K562 (cell line): ENCODE data around the gene AGO1.

Experiments used
- BCOR ChIP-seq: fragments of 450-650 bp; IDR thresholded peaks from 2 replicates; pipeline ENCODE4 v1.6.1; 2016
- CC2D1A ChIP-seq: fragments of 450-650 bp; IDR thresholded peaks from 2 replicates; pipeline ENCODE4 v1.6.1; 2017; ENCODE audit warnings: mild to moderate bottlenecking
- CEBPB ChIP-seq: fragments of 450-650 bp; IDR thresholded peaks from 2 replicates; pipeline ENCODE4 v1.6.1; 2016; ENCODE audit warnings: missing genetic modification characterization, missing compliant biosample characterization
- CEBPG ChIP-seq, 3 experiments: fragments of 200-800 bp in 1 of 3; sonication (Bioruptor generic) in 1 of 3; sonication (generic) in 1 of 3; formaldehyde crosslinking in 1 of 3; IDR thresholded peaks in 2 of 3; conservative IDR thresholded peaks in 1 of 3; 2 replicates each; pipeline versions ENCODE4 v1.6.1 to v1.8.0; 2016 to 2022; ENCODE audit warnings: missing compliant biosample characterization in 2 of 3, missing genetic modification characterization in 2 of 3, mild to moderate bottlenecking in 1 of 3, missing genetic modification reagents in 1 of 3
- FOSL1 ChIP-seq: fragments of 200-800 bp; sonication (Bioruptor generic); conservative IDR thresholded peaks from 2 replicates; pipeline ENCODE4 v1.6.1; 2016; ENCODE audit warnings: missing genetic modification characterization, missing compliant biosample characterization
- HCFC1 ChIP-seq: IDR thresholded peaks from 2 replicates; pipeline ENCODE4 v1.6.1; 2012; ENCODE audit warnings: low read depth, low read length, improper control_type of control experiment
- KAT2B ChIP-seq: IDR thresholded peaks from one replicate; pipeline ENCODE4 v1.6.1; 2012; ENCODE audit warnings: low read depth, mild to moderate bottlenecking, control low read depth, inconsistent platforms, low read length, moderate library complexity
- MAFG ChIP-seq: fragments of 450-650 bp; conservative IDR thresholded peaks from 2 replicates; pipeline ENCODE4 v1.6.1; 2016; ENCODE audit warnings: missing genetic modification characterization, missing compliant biosample characterization
- TF ChIP-seq, protein P1 (sequence below), 3 experiments: IDR thresholded peaks in 2 of 3; conservative IDR thresholded peaks in 1 of 3; 2 replicates each; pipeline ENCODE4 v1.5.1; 2011 to 2012; ENCODE audit warnings: low read length in 3 of 3, mild to moderate bottlenecking in 3 of 3, control low read depth in 2 of 3, improper control_type of control experiment in 1 of 3, inconsistent platforms in 1 of 3, low read depth in 1 of 3, mixed read lengths in 1 of 3, moderate library complexity in 1 of 3; ENCODE audit not compliant: insufficient read depth in 2 of 3

DNA sequence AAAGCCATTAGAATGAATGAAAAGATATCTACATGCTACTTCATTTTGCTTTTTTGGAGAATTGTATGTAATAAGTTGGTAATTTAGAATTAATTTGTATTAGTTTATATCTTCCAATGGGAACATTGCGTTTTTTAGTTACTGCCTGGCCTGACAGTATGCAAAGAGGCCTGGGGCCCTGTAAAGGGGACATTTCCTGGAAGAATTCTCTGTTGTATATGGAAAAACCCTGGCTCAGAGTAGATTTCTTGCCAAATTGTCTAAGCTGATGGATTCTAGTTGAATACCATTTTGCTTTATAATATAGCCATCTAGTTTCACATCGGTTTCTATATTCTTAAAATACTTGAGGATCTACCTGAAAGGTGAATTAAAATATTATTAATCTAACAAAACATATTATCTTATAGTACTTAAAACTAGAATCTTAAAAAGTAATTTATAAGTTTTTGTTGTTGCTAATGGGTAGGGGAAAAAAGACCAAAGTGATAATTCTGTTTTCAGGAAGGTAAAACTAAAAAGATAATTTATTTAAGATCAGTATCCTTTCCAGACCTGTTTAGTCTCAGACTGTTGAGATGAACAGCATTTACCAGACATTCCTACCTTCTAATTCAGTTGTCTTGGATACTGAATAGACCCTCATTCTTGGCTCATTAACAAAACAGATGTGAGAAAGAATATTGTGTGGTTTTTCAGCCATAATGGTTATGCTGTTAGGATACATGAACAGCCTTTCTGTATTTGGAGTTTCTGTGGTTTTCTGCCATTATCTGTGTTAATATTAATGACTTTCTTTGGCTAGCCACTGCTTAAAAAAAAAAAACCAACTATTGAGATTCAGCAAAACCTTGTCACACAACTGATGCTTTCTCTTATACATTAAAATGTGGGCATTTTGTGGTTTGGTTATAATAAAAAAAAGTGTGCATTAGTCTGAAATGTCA lies 52.7 kb downstream of the AGO1 start:
- TF ChIP-seq, protein P1, sequence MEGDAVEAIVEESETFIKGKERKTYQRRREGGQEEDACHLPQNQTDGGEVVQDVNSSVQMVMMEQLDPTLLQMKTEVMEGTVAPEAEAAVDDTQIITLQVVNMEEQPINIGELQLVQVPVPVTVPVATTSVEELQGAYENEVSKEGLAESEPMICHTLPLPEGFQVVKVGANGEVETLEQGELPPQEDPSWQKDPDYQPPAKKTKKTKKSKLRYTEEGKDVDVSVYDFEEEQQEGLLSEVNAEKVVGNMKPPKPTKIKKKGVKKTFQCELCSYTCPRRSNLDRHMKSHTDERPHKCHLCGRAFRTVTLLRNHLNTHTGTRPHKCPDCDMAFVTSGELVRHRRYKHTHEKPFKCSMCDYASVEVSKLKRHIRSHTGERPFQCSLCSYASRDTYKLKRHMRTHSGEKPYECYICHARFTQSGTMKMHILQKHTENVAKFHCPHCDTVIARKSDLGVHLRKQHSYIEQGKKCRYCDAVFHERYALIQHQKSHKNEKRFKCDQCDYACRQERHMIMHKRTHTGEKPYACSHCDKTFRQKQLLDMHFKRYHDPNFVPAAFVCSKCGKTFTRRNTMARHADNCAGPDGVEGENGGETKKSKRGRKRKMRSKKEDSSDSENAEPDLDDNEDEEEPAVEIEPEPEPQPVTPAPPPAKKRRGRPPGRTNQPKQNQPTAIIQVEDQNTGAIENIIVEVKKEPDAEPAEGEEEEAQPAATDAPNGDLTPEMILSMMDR (IDR thresholded peaks at IDR 0.05 in 2 of 3, conservative IDR thresholded peaks at IDR 0.05 in 1 of 3; ENCODE audit: insufficient read depth in 2 of 3, low read depth in 1 of 3, low read length in 3 of 3): no peak
- TF ChIP-seq CEBPG (CRISPR knock-in tag; IDR thresholded peaks at IDR 0.05): no peak
- no peak for TF ChIP-seq CEBPG (tag; conservative IDR thresholded peaks at IDR 0.05 in 1 of 2, IDR thresholded peaks at IDR 0.05 in 1 of 2)
- no peak for TF ChIP-seq CC2D1A
- no peak for TF ChIP-seq HCFC1
- no peak for TF ChIP-seq KAT2B
- no peak for TF ChIP-seq CEBPB
- no peak for TF ChIP-seq MAFG (tag)
- TF ChIP-seq BCOR: no peak
- no peak for TF ChIP-seq FOSL1 (tag)
